IMR-90 (cell line): ENCODE results near the gene SRBD1. TPM values are rescaled to one million over a fixed set of nuclear protein-coding genes. Genes with fewer than 3 reads are reported as not detected.
A peak's percentile ranks its signal among the peaks of the same experiment; 100 is the strongest.

Source experiments
- ATAC-seq: fragments of 200-7000 bp; cut with Tn5 transposase; 2 replicates; pipeline ENCODE4 v1.9.1; 2020; ENCODE audit warnings: low read depth, mild to moderate bottlenecking, moderate library complexity
- BruUV-seq: library from RNA; stranded (reverse); fragments of 400-500 nt; replicated peaks from 2 replicates; lab custom pipeline; 2021; lab: Mats Ljungman, UMichigan
- CTCF ChIA-PET: fragments of 300-600 bp; formaldehyde crosslinking; extraction: SDS; loops from one replicate; lab custom pipeline; 2021; ENCODE audit warnings: antibody characterized with exemption; lab: Yijun Ruan, JAX
- POLR2A ChIA-PET: fragments of 300-600 bp; sonication (Branson Sonifier 250); formaldehyde crosslinking; loops from one replicate; lab custom pipeline; 2022; ENCODE audit warnings: antibody characterized with exemption; ENCODE audit not compliant: unreplicated experiment; lab: Charles Lee
- DNase-seq: peaks from one replicate; pipeline ENCODE4 v3.0.0; 2013
- H2AFZ ChIP-seq: replicated peaks from 2 replicates; pipeline ENCODE3; 2013; ENCODE audit warnings: low read length, mild to moderate bottlenecking; ENCODE audit not compliant: poor library complexity
- H2AK5ac ChIP-seq: 2 replicates; pipeline ENCODE4 v1.6.1; 2013; ENCODE audit warnings: low read depth, low read length, inconsistent platforms
- H2AK9ac ChIP-seq: replicated peaks from 2 replicates; pipeline ENCODE3; 2013; ENCODE audit warnings: mild to moderate bottlenecking, low read depth, low read length, moderate library complexity; ENCODE audit not compliant: poor library complexity
- H2BK120ac ChIP-seq: 2 replicates; pipeline ENCODE4 v1.6.1; 2013; ENCODE audit warnings: low read depth, low read length, inconsistent platforms
- H2BK15ac ChIP-seq: 3 replicates; pipeline ENCODE4 v1.6.1; 2013; ENCODE audit warnings: low read depth, low read length, inconsistent platforms
- H2BK20ac ChIP-seq: 2 replicates; pipeline ENCODE4 v1.6.1; 2013; ENCODE audit warnings: low read depth, mild to moderate bottlenecking, inconsistent platforms, low read length, moderate library complexity
- H2BK5ac ChIP-seq: 2 replicates; pipeline ENCODE4 v1.6.1; 2013; ENCODE audit warnings: mild to moderate bottlenecking, low read depth, low read length, inconsistent platforms; ENCODE audit not compliant: poor library complexity, severe bottlenecking
- H3K14ac ChIP-seq: replicated peaks from 2 replicates; pipeline ENCODE4 v1.6.1; 2013; ENCODE audit warnings: low read depth, low read length, inconsistent platforms
- H3K18ac ChIP-seq: 2 replicates; pipeline ENCODE4 v1.6.1; 2013; ENCODE audit warnings: low read depth, low read length, control low read depth
- H3K23ac ChIP-seq: 2 replicates; pipeline ENCODE4 v1.6.1; 2013; ENCODE audit warnings: low read depth, low read length, inconsistent platforms
- H3K27ac ChIP-seq: 2 replicates; pipeline ENCODE4 v1.5.1; 2013; ENCODE audit warnings: mild to moderate bottlenecking, control low read depth, low read length; ENCODE audit not compliant: insufficient read depth
- H3K27me3 ChIP-seq: 2 replicates; pipeline ENCODE4 v1.6.1; 2013; ENCODE audit warnings: low read length; ENCODE audit not compliant: control insufficient read depth, insufficient read depth
- H3K36me3 ChIP-seq: 2 replicates; pipeline ENCODE4 v1.6.1; 2013; ENCODE audit warnings: low read length, mixed read lengths; ENCODE audit not compliant: control insufficient read depth, insufficient read depth
- H3K4ac ChIP-seq: 2 replicates; pipeline ENCODE4 v1.6.1; 2013; ENCODE audit warnings: low read depth, low read length, inconsistent platforms
- H3K4me1 ChIP-seq: 2 replicates; pipeline ENCODE4 v1.6.1; 2013; ENCODE audit warnings: low read length, mixed read lengths; ENCODE audit not compliant: control insufficient read depth, insufficient read depth
- H3K4me2 ChIP-seq: 2 replicates; pipeline ENCODE4 v1.6.1; 2013; ENCODE audit warnings: low read depth, mild to moderate bottlenecking, control low read depth, low read length, moderate library complexity
- H3K4me3 ChIP-seq: 2 replicates; pipeline ENCODE4 v1.5.1; 2013; ENCODE audit warnings: low read depth, mild to moderate bottlenecking, control low read depth, low read length, moderate library complexity; ENCODE audit not compliant: insufficient read depth
- H3K56ac ChIP-seq: 2 replicates; pipeline ENCODE4 v1.6.1; 2013; ENCODE audit warnings: low read length, inconsistent platforms; ENCODE audit not compliant: insufficient read depth; ENCODE audit errors: extremely low read depth
- H3K79me1 ChIP-seq, 2 experiments: 2 replicates each; pipeline ENCODE4 v1.6.1; 2013; ENCODE audit warnings: low read length in 2 of 2, inconsistent platforms in 1 of 2, low read depth in 1 of 2
- H3K9ac ChIP-seq: 2 replicates; pipeline ENCODE4 v1.6.1; 2013; ENCODE audit warnings: low read depth, low read length, control low read depth
- H3K9me1 ChIP-seq: 2 replicates; pipeline ENCODE4 v1.6.1; 2013; ENCODE audit warnings: low read length, inconsistent platforms; ENCODE audit not compliant: insufficient read depth
- H3K9me3 ChIP-seq: 2 replicates; pipeline ENCODE4 v1.6.1; 2013; ENCODE audit warnings: low read length; ENCODE audit not compliant: control insufficient read depth, insufficient read depth
- H4K20me1 ChIP-seq: 2 replicates; pipeline ENCODE4 v1.6.1; 2013; ENCODE audit warnings: low read length, inconsistent platforms; ENCODE audit not compliant: insufficient read depth
- H4K5ac ChIP-seq: 2 replicates; pipeline ENCODE4 v1.6.1; 2013; ENCODE audit warnings: mild to moderate bottlenecking, low read depth, low read length, control low read depth
- H4K8ac ChIP-seq, 2 experiments: 2 replicates each; pipeline ENCODE4 v1.6.1; 2013; ENCODE audit warnings: low read depth in 2 of 2, low read length in 2 of 2, control low read depth in 1 of 2, inconsistent platforms in 1 of 2
- H4K91ac ChIP-seq: 2 replicates; pipeline ENCODE4 v1.6.1; 2013; ENCODE audit warnings: low read depth, low read length, inconsistent platforms; ENCODE audit not compliant: insufficient read depth
- MAFK ChIP-seq: IDR thresholded peaks from 2 replicates; pipeline ENCODE4 v1.6.1; 2012; ENCODE audit warnings: low read depth, low read length, improper control_type of control experiment
- WGBS, 2 experiments: methylation state at CpG; one replicate each; pipeline versions ENCODE4 v1.1.5 to v1.1.7; 2013; ENCODE audit warnings: missing lambda C conversion rate in 2 of 2; ENCODE audit not compliant: insufficient read length in 1 of 2; ENCODE audit errors: extremely low coverage in 2 of 2; 5-methylcytosine and 5-hydroxymethylcytosine counted together
- dilution Hi-C: fragments of 300-500 bp; cut with HindIII; formaldehyde crosslinking; loops from one replicate; pipeline ENCODE4 v1.14.3; 2018; ENCODE audit warnings: low sequenced_read_pairs; ENCODE audit not compliant: unreplicated experiment
- in situ Hi-C: fragments of 300-500 bp; cut with MboI; formaldehyde crosslinking; loops from 3 replicates; pipeline ENCODE4 v1.14.3; 2019; ENCODE audit warnings: low sequenced_read_pairs, inconsistent platforms, mixed read lengths
- intact Hi-C: fragments of 100-400 bp; cut with micrococcal nuclease; formaldehyde crosslinking; loops from 2 replicates; pipeline ENCODE4 v1.10.0; 2022
- polyA plus RNA-seq, 3 experiments: library from polyadenylated mRNA; depleted of rRNA; stranded (reverse); fragments of >200 nt; gene quantifications; 2 replicates each; pipeline ENCODE4 v1.2.3, GENCODE V29; 2012; ENCODE audit warnings: low replicate concordance in 1 of 3
- total RNA-seq: library from RNA; depleted of rRNA; stranded (reverse); fragments of >200 nt; gene quantifications from 2 replicates; pipeline ENCODE4 v1.2.3, GENCODE V29; 2012
- TF ChIP-seq, protein P1 (sequence below): conservative IDR thresholded peaks from 2 replicates; pipeline ENCODE4 v1.5.1; 2012; ENCODE audit warnings: mild to moderate bottlenecking, low read depth, low read length, improper control_type of control experiment

Gene SRBD1
- total and polyA plus RNA-seq, 2 of the 4 experiments (the other 2 are of a cell fraction) = 3.5 to 14.7 TPM

DNA sequence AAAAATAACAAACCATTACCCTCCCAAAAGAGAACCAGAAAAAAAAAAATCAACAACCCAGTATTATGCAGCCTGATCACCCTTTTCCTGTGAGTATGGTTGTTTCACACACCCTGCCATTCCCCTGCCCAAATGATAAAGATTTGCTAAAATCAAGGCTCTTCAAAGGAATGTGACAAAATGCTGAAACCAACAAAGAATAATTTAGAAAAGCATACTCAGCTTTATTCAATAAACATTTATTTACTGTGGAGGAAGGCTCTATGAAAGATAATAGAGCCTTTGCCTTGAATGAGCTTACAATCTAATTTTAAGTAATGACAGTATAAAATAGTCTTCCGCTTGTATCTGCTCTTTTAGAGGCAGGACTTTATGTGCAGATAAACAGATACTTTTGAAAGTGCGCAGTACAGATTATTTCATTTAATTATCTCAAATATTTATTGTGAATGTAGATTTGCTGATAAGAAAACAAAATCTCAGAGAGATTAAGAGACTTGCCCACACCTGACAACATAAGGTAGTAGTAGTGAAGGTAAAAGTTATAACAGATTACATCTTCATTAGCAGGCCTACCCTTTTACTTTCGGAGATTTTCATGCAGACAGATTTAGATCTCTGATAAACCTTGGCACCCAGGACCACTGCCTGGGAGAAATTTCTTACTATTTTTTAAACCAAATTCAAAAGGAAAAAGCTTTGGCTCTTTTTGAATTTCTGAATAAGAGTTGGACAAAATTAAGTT lies 211.9 kb downstream of the SRBD1 start:
- dilution Hi-C loops = no loop called here
- no peaks in the 10 kb centered on the region for H4K20me1 ChIP-seq
- in situ Hi-C loops = no loop called here
- no peak overlapping the region for H3K23ac ChIP-seq
- TF ChIP-seq MAFK = 0 out of 2 replicates have a peak, but pooled peaks have one; percentile 9
- TF ChIP-seq, protein P1, sequence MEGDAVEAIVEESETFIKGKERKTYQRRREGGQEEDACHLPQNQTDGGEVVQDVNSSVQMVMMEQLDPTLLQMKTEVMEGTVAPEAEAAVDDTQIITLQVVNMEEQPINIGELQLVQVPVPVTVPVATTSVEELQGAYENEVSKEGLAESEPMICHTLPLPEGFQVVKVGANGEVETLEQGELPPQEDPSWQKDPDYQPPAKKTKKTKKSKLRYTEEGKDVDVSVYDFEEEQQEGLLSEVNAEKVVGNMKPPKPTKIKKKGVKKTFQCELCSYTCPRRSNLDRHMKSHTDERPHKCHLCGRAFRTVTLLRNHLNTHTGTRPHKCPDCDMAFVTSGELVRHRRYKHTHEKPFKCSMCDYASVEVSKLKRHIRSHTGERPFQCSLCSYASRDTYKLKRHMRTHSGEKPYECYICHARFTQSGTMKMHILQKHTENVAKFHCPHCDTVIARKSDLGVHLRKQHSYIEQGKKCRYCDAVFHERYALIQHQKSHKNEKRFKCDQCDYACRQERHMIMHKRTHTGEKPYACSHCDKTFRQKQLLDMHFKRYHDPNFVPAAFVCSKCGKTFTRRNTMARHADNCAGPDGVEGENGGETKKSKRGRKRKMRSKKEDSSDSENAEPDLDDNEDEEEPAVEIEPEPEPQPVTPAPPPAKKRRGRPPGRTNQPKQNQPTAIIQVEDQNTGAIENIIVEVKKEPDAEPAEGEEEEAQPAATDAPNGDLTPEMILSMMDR = no peak
- H2AK9ac ChIP-seq = no peak overlapping the region
- no peaks in the 10 kb centered on the region for H3K27me3 ChIP-seq
- intact Hi-C loops = no loop called here
- H3K56ac ChIP-seq = no peak overlapping the region
- CTCF ChIA-PET = interaction anchor here (1.5 kb wide), 1 partner anchor 13 kb away, joined by 3 read pairs; no protein-coding TSS in a partner anchor
- DNase-seq (no peak), ATAC-seq (no peak)
- no peaks in the 10 kb centered on the region for H3K9me3 ChIP-seq
- H3K4ac ChIP-seq = no peak overlapping the region
- H3K9ac ChIP-seq = no peak overlapping the region
- POLR2A ChIA-PET = no interaction called here
- H3K4me1 ChIP-seq = peaks cover 3% of the 10 kb centered on the region
- H4K8ac ChIP-seq = no peak overlapping the region
- H3K9me1 ChIP-seq = no peaks in the 10 kb centered on the region
- H3K36me3 ChIP-seq = no peaks in the 10 kb centered on the region
- H4K91ac ChIP-seq = no peak overlapping the region
- H3K4me3 ChIP-seq = no peak overlapping the region
- no peak overlapping the region for H2BK20ac ChIP-seq
- H3K79me1 ChIP-seq = no peaks in the 10 kb centered on the region
- H4K5ac ChIP-seq = no peak overlapping the region
- H2AK5ac ChIP-seq = no peak overlapping the region
- H2BK120ac ChIP-seq = no peak overlapping the region
- H3K18ac ChIP-seq = no peak overlapping the region
- no peak overlapping the region for H3K4me2 ChIP-seq
- no TSS peak for BruUV-seq
- H3K27ac ChIP-seq = no peak overlapping the region
- H3K14ac ChIP-seq = no peak overlapping the region
- no peak overlapping the region for H2BK5ac ChIP-seq
- H2BK15ac ChIP-seq = no peak overlapping the region
- no peak overlapping the region for H2AFZ ChIP-seq
- WGBS, 2 experiments = no CpG with 5 or more reads among the region's 3 CpGs
